ENCODE results near the gene UST.
"Not testable (repeated sequence)": the region's sequence is repeated elsewhere in the genome, so short reads cannot be mapped to it uniquely, and the experiment has no call there.

- not testable (repeated sequence) for TF ChIP-seq CREBBP (IDR thresholded peaks at IDR 0.05; ENCODE audit: low read depth, low read length); TARDBP (IDR thresholded peaks at IDR 0.05); ZSCAN29 (IDR thresholded peaks at IDR 0.05); POLR3A (IDR thresholded peaks at IDR 0.05; ENCODE audit: borderline replicate concordance, extremely low read depth, insufficient read depth, insufficient read length); EP300 (IDR thresholded peaks at IDR 0.05; ENCODE audit: low read length); ZNF431 (CRISPR knock-in tag; IDR thresholded peaks at IDR 0.05); MAFF (IDR thresholded peaks at IDR 0.05; ENCODE audit: low read length); MXD1 (CRISPR knock-in tag; IDR thresholded peaks at IDR 0.05; ENCODE audit: borderline replicate concordance, poor library complexity, severe bottlenecking); DMBX1 (CRISPR knock-in tag; IDR thresholded peaks at IDR 0.05; ENCODE audit: borderline replicate concordance); CTCF (IDR thresholded peaks at IDR 0.05 in 2 of 3, conservative IDR thresholded peaks at IDR 0.05 in 1 of 3; ENCODE audit: insufficient read depth in 2 of 3, low read depth in 1 of 3, low read length in 3 of 3); CHD7 (IDR thresholded peaks at IDR 0.05; ENCODE audit: low read depth, low read length)
- TF ChIP-seq, protein P1, sequence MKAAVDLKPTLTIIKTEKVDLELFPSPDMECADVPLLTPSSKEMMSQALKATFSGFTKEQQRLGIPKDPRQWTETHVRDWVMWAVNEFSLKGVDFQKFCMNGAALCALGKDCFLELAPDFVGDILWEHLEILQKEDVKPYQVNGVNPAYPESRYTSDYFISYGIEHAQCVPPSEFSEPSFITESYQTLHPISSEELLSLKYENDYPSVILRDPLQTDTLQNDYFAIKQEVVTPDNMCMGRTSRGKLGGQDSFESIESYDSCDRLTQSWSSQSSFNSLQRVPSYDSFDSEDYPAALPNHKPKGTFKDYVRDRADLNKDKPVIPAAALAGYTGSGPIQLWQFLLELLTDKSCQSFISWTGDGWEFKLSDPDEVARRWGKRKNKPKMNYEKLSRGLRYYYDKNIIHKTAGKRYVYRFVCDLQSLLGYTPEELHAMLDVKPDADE (conservative IDR thresholded peaks at IDR 0.05; ENCODE audit: control insufficient read depth, low read depth, low read length) = not testable (repeated sequence)
These were observed 169.7 kb downstream of the UST start for GRCh38 chr6:148916485-148916884.
